AG04450 (cell line): Measurements from ENCODE around the gene RUFY3. TPM values are rescaled to one million over a fixed set of nuclear protein-coding genes. Genes with fewer than 3 reads are reported as not detected.
A peak's percentile ranks its signal among the peaks of the same experiment; 100 is the strongest.

Source experiments
- CTCF ChIA-PET: fragments of 300-600, 350-600 bp; formaldehyde crosslinking; extraction: SDS; loops from one replicate; lab custom pipeline; 2022; ENCODE audit warnings: antibody characterized with exemption, inconsistent platforms; lab: Charles Lee
- POLR2A ChIA-PET: fragments of 350-600 bp; formaldehyde crosslinking; extraction: SDS; loops from one replicate; lab custom pipeline; 2021; ENCODE audit warnings: antibody characterized with exemption, inconsistent platforms; lab: Yijun Ruan, JAX
- DNase-seq: peaks from one replicate; pipeline ENCODE4 v3.0.0-alpha.2; 2011; ENCODE audit warnings: low read depth, low spot score
- H3K27ac ChIP-seq: one replicate; pipeline ENCODE4 v1.5.1; 2012; ENCODE audit warnings: low read depth, low read length, control low read depth
- H3K27me3 ChIP-seq: one replicate; pipeline ENCODE4 v1.6.0; 2012; ENCODE audit warnings: low read length; ENCODE audit not compliant: control insufficient read depth, insufficient read depth
- H3K4me3 ChIP-seq: 2 replicates; pipeline ENCODE4 v1.5.1; 2011; ENCODE audit warnings: mild to moderate bottlenecking, low read depth, low read length, control low read depth
- H3K9me3 ChIP-seq: 2 replicates; pipeline ENCODE4 v1.5.1; 2012; ENCODE audit warnings: low read length; ENCODE audit not compliant: control insufficient read depth, insufficient read depth
- CTCF ChIP-seq: IDR thresholded peaks from 2 replicates; pipeline ENCODE4 v1.5.1; 2011; ENCODE audit warnings: low read depth, low read length, control low read depth, inconsistent platforms
- polyA plus RNA-seq: library from polyadenylated mRNA; depleted of rRNA; stranded (reverse); fragments of >200 nt; gene quantifications from 2 replicates; pipeline ENCODE4 v1.2.3, GENCODE V29; 2011

The RUFY3 gene
- polyA plus RNA-seq, 1 experiment: 57.9 TPM

DNA sequence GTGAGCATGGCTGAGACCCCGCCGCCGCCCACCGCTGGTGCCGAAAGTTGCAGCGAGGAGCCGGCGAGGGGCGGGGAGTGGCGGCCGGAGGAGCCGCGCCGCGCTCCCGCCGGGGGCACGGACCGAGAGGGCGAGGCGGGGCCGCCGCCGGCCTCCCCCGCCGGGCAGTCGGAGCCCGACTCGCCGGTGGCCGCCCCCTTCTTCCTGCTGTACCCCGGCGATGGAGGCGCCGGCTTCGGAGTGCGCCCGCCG is 16.9 kb upstream of the RUFY3 start:
- H3K4me3 ChIP-seq: peak overlapping the region; percentile 77
- TF ChIP-seq CTCF: no peak
- H3K9me3 ChIP-seq: no peaks in the 10 kb centered on the region
- no peaks in the 10 kb centered on the region for H3K27me3 ChIP-seq
- POLR2A ChIA-PET: interaction anchor here (0.6 to 3.5 kb wide), 4 partner anchors 17 to 262 kb away, joined by 3 to 13 read pairs (median 4); partner anchors contain the start of gene RUFY3
- no peak for DNase-seq
- CTCF ChIA-PET: interaction anchor here (1.1 to 2.8 kb wide), 6 partner anchors 13 to 53 kb away, joined by 3 to 30 read pairs (median 6); partner anchors contain the start of genes RUFY3 and UTP3
- H3K27ac ChIP-seq: peak overlapping the region; percentile 24

DNA sequence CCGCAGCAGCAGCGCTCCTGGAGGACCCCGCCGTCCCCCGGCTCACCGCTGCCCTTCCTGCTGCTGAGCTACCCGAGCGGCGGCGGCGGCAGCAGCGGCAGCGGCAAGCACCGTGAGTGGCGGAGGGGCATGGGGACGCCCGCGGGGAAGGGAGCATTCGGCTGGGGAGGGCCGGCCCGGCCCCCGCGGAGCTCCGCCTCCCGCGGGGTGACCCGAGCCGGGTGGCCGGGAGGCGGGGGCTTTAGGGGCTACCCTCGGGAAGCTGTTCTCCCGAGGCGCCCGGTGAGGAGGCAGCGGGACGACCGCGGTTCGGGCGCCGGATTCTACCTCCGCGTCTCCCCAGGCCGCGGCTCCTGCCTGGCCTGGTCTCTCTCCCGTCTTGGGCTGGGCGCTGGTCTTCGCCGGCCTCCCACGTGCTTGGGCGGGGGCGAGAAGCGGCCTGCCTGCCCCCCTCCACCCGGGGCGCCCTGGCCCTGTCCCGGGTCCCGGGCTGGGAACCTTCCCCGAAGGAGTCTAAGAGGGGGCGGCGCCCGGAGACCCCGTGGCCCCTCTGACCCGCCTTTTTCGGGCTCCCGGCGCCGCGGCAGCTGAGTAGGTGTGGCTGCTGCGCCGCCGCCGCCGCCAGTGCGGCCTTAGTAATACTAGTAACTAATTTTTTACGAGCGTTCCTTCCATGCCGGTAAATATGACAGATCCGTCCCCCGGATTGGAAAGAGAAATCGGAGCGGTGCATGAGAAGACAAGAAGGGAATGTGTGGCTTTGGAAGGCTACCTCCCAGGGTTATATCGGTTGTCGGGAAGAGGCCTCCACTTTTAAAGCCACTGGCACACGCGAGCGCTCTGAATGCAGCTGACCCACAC is 16.4 kb upstream of the RUFY3 start:
- CTCF ChIA-PET: interaction anchor here (1.1 to 2.8 kb wide), 5 partner anchors 16 to 53 kb away, joined by 3 to 30 read pairs (median 7); partner anchors contain the start of genes RUFY3 and UTP3

DNA sequence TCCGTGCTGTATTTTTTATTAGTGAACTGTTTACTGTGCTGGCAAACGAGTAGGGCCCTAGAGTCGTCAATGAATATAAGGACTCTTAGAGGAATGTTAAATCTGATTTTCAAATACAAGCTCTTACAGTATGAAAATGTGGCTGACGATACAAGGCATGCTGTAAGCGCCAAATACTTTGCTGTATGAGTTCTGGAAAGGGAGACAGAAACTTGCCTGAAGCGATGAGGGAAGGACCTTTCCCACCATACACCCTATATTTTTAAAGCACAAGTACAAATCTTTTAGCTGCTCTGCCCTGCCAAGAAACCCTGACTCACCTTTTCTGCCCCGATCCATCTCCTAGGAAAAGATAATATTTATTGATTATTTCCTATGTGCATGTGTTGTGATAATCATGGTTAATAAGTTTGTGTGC is 15.7 kb upstream of the RUFY3 start:
- H3K27ac ChIP-seq: peak overlapping the region; percentile 54
- no peaks in the 10 kb centered on the region for H3K27me3 ChIP-seq
- DNase-seq: no peak
- TF ChIP-seq CTCF: no peak
- ChIA-PET POLR2A (interaction anchor here (0.7 to 3.5 kb wide), 3 partner anchors 16 to 79 kb away, joined by 3 to 13 read pairs (median 3); partner anchors contain the start of gene RUFY3), CTCF (interaction anchor here (1.2 kb wide), 1 partner anchor 29 kb away, joined by 4 read pairs; no protein-coding TSS in a partner anchor)
- H3K9me3 ChIP-seq: no peaks in the 10 kb centered on the region
- peak overlapping the region; percentile 77 for H3K4me3 ChIP-seq

More for the DNA sequence above, 16.4 kb upstream of the RUFY3 start:
- POLR2A ChIA-PET: interaction anchor here (0.6 to 3.5 kb wide), 5 partner anchors 10 to 261 kb away, joined by 3 to 13 read pairs (median 3); partner anchors contain the start of gene RUFY3
- Histone ChIP-seq H3K4me3 (peak overlapping the region; percentile 77), H3K27ac (peak overlapping the region; percentile 54), H3K27me3 (no peaks in the 10 kb centered on the region), H3K9me3 (no peaks in the 10 kb centered on the region)
- no peak for TF ChIP-seq CTCF
- DNase-seq: no peak

GRCh38 chr4:70706516-70706915 is 15.2 kb upstream of the RUFY3 start:
- ChIA-PET CTCF (interaction anchor here (0.5 kb wide), 1 partner anchor 86 kb away, joined by 3 read pairs; no protein-coding TSS in a partner anchor), POLR2A (interaction anchor here (0.6 to 3.5 kb wide), 3 partner anchors 16 to 94 kb away, joined by 3 to 13 read pairs (median 3); partner anchors contain the start of gene RUFY3)
- no peak overlapping the region for H3K27ac ChIP-seq
- DNase-seq: no peak
- H3K9me3 ChIP-seq: no peaks in the 10 kb centered on the region
- no peaks in the 10 kb centered on the region for H3K27me3 ChIP-seq
- H3K4me3 ChIP-seq: peak overlapping the region; percentile 77
- no peak for TF ChIP-seq CTCF
